SU-DHL-6 (cell line): ENCODE data around the gene IL2RG.
A peak's percentile ranks its signal among the peaks of the same experiment; 100 is the strongest.

Experiments used
- H2AFZ ChIP-seq: fragments of 200-600 bp; sonication (generic); 2 replicates; pipeline ENCODE4 v1.6.1; 2014; ENCODE audit warnings: low read depth, mild to moderate bottlenecking, moderate library complexity, mixed read lengths, antibody characterized with exemption, low read length; ENCODE audit not compliant: severe bottlenecking
- H3F3A ChIP-seq: fragments of 200-600 bp; shearing (Covaris generic); 2 replicates; pipeline ENCODE4 v1.6.0; 2016; ENCODE audit warnings: antibody characterized with exemption, mild to moderate bottlenecking; ENCODE audit not compliant: insufficient read depth
- H3K27ac ChIP-seq: fragments of 200-600 bp; sonication (generic); 2 replicates; pipeline ENCODE4 v1.5.1; 2016; ENCODE audit warnings: low read depth, mild to moderate bottlenecking, low read length, moderate library complexity, mixed read lengths
- H3K27me3 ChIP-seq: fragments of 200-600 bp; sonication (generic), shearing (Covaris generic); 2 replicates; pipeline ENCODE4 v1.6.0; 2014; ENCODE audit warnings: mild to moderate bottlenecking, low read length
- H3K36me3 ChIP-seq: fragments of 200-600 bp; sonication (generic); 2 replicates; pipeline ENCODE4 v1.6.1; 2014; ENCODE audit warnings: mild to moderate bottlenecking, low read length, mixed read lengths
- H3K4me2 ChIP-seq: fragments of 300-600, 200-600 bp; shearing (Covaris generic), sonication (generic); 2 replicates; pipeline ENCODE4 v1.6.0; 2014; ENCODE audit warnings: low read length, low read depth, mild to moderate bottlenecking; ENCODE audit not compliant: poor library complexity, severe bottlenecking
- H3K4me3 ChIP-seq: fragments of 200-600 bp; sonication (generic); 2 replicates; pipeline ENCODE4 v1.5.1; 2014; ENCODE audit warnings: antibody characterized with exemption, low read length, mild to moderate bottlenecking, mixed read lengths; ENCODE audit not compliant: insufficient read depth, poor library complexity, severe bottlenecking
- H3K79me2 ChIP-seq: fragments of 200-600 bp; sonication (generic); 2 replicates; pipeline ENCODE4 v1.6.1; 2014; ENCODE audit warnings: mild to moderate bottlenecking, low read length, moderate library complexity; ENCODE audit not compliant: insufficient read depth
- H3K9ac ChIP-seq: fragments of 200-600 bp; sonication (generic); 2 replicates; pipeline ENCODE4 v1.7.0; 2014; ENCODE audit warnings: mild to moderate bottlenecking, low read length
- H3K9me2 ChIP-seq: fragments of 200-600 bp; sonication (generic); replicated peaks from 2 replicates; pipeline ENCODE4 v1.6.1; 2014; ENCODE audit warnings: low read length; ENCODE audit not compliant: insufficient read depth
- H3K9me3 ChIP-seq: fragments of 200-600 bp; sonication (generic); 2 replicates; pipeline ENCODE4 v1.6.1; 2014; ENCODE audit warnings: low read length, mixed read lengths; ENCODE audit not compliant: insufficient read depth
- H4K20me1 ChIP-seq: fragments of 200-600 bp; sonication (generic); 2 replicates; pipeline ENCODE4 v1.6.1; 2014; ENCODE audit warnings: low read depth, mild to moderate bottlenecking, antibody characterized with exemption, low read length, moderate library complexity, mixed read lengths
- CTCF ChIP-seq: fragments of 200-600 bp; sonication (generic); IDR thresholded peaks from one replicate; pipeline ENCODE4 v1.5.1; 2017; ENCODE audit warnings: antibody characterized with exemption, mild to moderate bottlenecking, low read length, moderate library complexity; ENCODE audit not compliant: insufficient read depth, poor library complexity, severe bottlenecking
- EZH2phosphoT487 ChIP-seq: fragments of 200-600 bp; sonication (generic), shearing (Covaris generic); conservative IDR thresholded peaks from 2 replicates; pipeline ENCODE4 v1.6.1; 2018; ENCODE audit warnings: mild to moderate bottlenecking, antibody characterized with exemption, low read length, moderate library complexity, mixed read lengths

The IL2RG gene

DNA sequence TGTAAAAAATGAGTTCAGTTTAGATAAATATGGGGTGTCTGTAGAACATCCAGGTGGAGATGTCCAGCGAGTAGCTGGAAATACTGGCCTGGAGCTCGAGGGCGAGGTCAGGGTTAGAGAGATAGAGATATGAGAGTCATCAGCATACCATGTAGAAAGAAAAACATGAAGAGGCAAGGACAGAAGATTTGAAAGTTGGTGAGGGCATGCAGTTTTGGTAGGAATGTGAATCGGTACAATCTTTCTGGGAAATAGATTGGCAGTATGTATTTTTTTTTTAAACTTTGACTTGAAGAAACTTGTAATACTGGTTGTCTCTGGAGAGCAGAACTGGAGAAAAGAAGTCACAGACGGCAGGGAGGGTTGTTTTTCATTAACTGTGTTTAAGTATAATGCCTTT, 40.8 kb downstream of the IL2RG start:
- no peaks in the 10 kb centered on the region for H4K20me1 ChIP-seq
- no peaks in the 10 kb centered on the region for H3K36me3 ChIP-seq
- no peak overlapping the region for H3K27ac ChIP-seq
- no peaks in the 10 kb centered on the region for H3K9me2 ChIP-seq
- no peak overlapping the region for H3K4me3 ChIP-seq
- H3F3A ChIP-seq, result peaks cover 7% of the 10 kb centered on the region; the same call in 1 of the 2 replicates
- H3K79me2 ChIP-seq, result peaks cover 21% of the 10 kb centered on the region
- H3K9me3 ChIP-seq, result no peaks in the 10 kb centered on the region
- H3K9ac ChIP-seq, result no peak overlapping the region
- no peaks in the 10 kb centered on the region for H3K27me3 ChIP-seq
- no peak overlapping the region for H3K4me2 ChIP-seq
- no peak overlapping the region for H2AFZ ChIP-seq
- TF ChIP-seq EZH2phosphoT487 (no peak), CTCF (no peak)

- H3K36me3 ChIP-seq, result no peaks in the 10 kb centered on the region
- no peaks in the 10 kb centered on the region for H3K9me2 ChIP-seq
- peak within 1 kb of the TSS; percentile 92 for H3K4me3 ChIP-seq
- no peaks in the 10 kb centered on the region for H3K27me3 ChIP-seq
- H3K9ac ChIP-seq, result peak within 1 kb of the TSS; percentile 91
- peaks cover 7% of the 10 kb centered on the region; the same call in 1 of the 2 replicates for H3F3A ChIP-seq
- no peaks in the 10 kb centered on the region for H4K20me1 ChIP-seq
- TF ChIP-seq CTCF (no peak), EZH2phosphoT487 (no peak)
- H3K9me3 ChIP-seq, result no peaks in the 10 kb centered on the region
- peak within 1 kb of the TSS; percentile 74 for H3K27ac ChIP-seq
- peak within 1 kb of the TSS; percentile 95 for H2AFZ ChIP-seq
- H3K79me2 ChIP-seq, result peaks cover 30% of the 10 kb centered on the region
- H3K4me2 ChIP-seq, result peak within 1 kb of the TSS; percentile 82
Observed at GRCh38 chrX:71068044-71068918, 43.1 kb downstream of the IL2RG start, which contains the start of gene SNX12. SNX12 (minus strand) TSS chrX:71068334; CDS start chrX:71068306, 28 bp downstream.

GRCh38 chrX:71067712-71068043, 43.7 kb downstream of the IL2RG start:
- Histone ChIP-seq H3K9ac (peak overlapping the region; percentile 91), H3K36me3 (no peaks in the 10 kb centered on the region), H3K79me2 (peaks cover 30% of the 10 kb centered on the region), H3K9me2 (no peaks in the 10 kb centered on the region), H4K20me1 (no peaks in the 10 kb centered on the region), H3K9me3 (no peaks in the 10 kb centered on the region), H2AFZ (peak overlapping the region; percentile 45), H3K27ac (peak overlapping the region; percentile 74), H3K4me3 (peak overlapping the region; percentile 92), H3F3A (peaks cover 7% of the 10 kb centered on the region; the same call in 1 of the 2 replicates), H3K4me2 (peak overlapping the region; percentile 78), H3K27me3 (no peaks in the 10 kb centered on the region)
- TF ChIP-seq EZH2phosphoT487 (no peak), CTCF (no peak)
